H9 (cell line): ENCODE measurements around the gene METAP2. TPM values are rescaled to one million over a fixed set of nuclear protein-coding genes. Genes with fewer than 3 reads are reported as not detected.

Experiments used
- DNase-seq: peaks from one replicate; pipeline ENCODE4 v3.0.0-alpha.2; 2017
- H2AFZ ChIP-seq: one replicate; pipeline ENCODE4 v1.6.1; 2013; ENCODE audit warnings: mild to moderate bottlenecking, low read length, control low read depth, moderate library complexity
- H2AK5ac ChIP-seq: 2 replicates; pipeline ENCODE4 v1.6.1; 2013; ENCODE audit warnings: low read length, control low read depth, mixed read lengths; ENCODE audit not compliant: insufficient read length
- H2BK120ac ChIP-seq: one replicate; pipeline ENCODE4 v1.6.1; 2013; ENCODE audit warnings: low read depth, mild to moderate bottlenecking, low read length, control low read depth, inconsistent platforms; ENCODE audit not compliant: poor library complexity, severe bottlenecking
- H2BK12ac ChIP-seq: 2 replicates; pipeline ENCODE4 v1.6.1; 2013; ENCODE audit warnings: low read length, control low read depth, mixed read lengths, low read depth; ENCODE audit not compliant: insufficient read length
- H2BK15ac ChIP-seq: 2 replicates; pipeline ENCODE4 v1.6.1; 2013; ENCODE audit warnings: low read depth, low read length, control low read depth
- H2BK20ac ChIP-seq: one replicate; pipeline ENCODE4 v1.6.1; 2013; ENCODE audit warnings: low read depth, mild to moderate bottlenecking, low read length, control low read depth, inconsistent platforms; ENCODE audit not compliant: poor library complexity, severe bottlenecking
- H2BK5ac ChIP-seq: 2 replicates; pipeline ENCODE4 v1.6.1; 2013; ENCODE audit warnings: low read length, control low read depth, mixed read lengths; ENCODE audit not compliant: insufficient read length
- H3K14ac ChIP-seq: 2 replicates; pipeline ENCODE4 v1.6.1; 2013; ENCODE audit warnings: low read length, control low read depth; ENCODE audit not compliant: insufficient read depth
- H3K18ac ChIP-seq: 2 replicates; pipeline ENCODE4 v1.6.1; 2013; ENCODE audit warnings: low read depth, mild to moderate bottlenecking, mixed read lengths, low read length, control low read depth; ENCODE audit not compliant: insufficient read length
- H3K23ac ChIP-seq: 2 replicates; pipeline ENCODE4 v1.6.1; 2013; ENCODE audit warnings: low read length, control low read depth, mixed read lengths, low read depth; ENCODE audit not compliant: insufficient read length
- H3K23me2 ChIP-seq: 2 replicates; pipeline ENCODE4 v1.6.1; 2013; ENCODE audit warnings: low read depth, mild to moderate bottlenecking, mixed read lengths, low read length, control low read depth; ENCODE audit not compliant: insufficient read length, poor library complexity, severe bottlenecking
- H3K27ac ChIP-seq: 2 replicates; pipeline ENCODE4 v1.5.1; 2013; ENCODE audit warnings: low read length, control low read depth, mixed read lengths, low read depth; ENCODE audit not compliant: insufficient read length
- H3K27me3 ChIP-seq: 2 replicates; pipeline ENCODE4 v1.6.1; 2013; ENCODE audit warnings: low read length, control low read depth, inconsistent platforms; ENCODE audit not compliant: insufficient read depth
- H3K4ac ChIP-seq: 2 replicates; pipeline ENCODE4 v1.6.1; 2013; ENCODE audit warnings: low read depth, mild to moderate bottlenecking, control low read depth, inconsistent platforms, low read length, moderate library complexity
- H3K4me1 ChIP-seq: 2 replicates; pipeline ENCODE4 v1.6.1; 2013; ENCODE audit warnings: low read length, control low read depth, inconsistent platforms; ENCODE audit not compliant: insufficient read depth
- H3K4me2 ChIP-seq: 2 replicates; pipeline ENCODE4 v1.6.1; 2013; ENCODE audit warnings: low read length, control low read depth, mixed read lengths; ENCODE audit not compliant: insufficient read length, insufficient read depth
- H3K56ac ChIP-seq: 2 replicates; pipeline ENCODE4 v1.6.1; 2013; ENCODE audit warnings: low read depth, mild to moderate bottlenecking, mixed read lengths, low read length, control low read depth; ENCODE audit not compliant: insufficient read length
- H3K79me1 ChIP-seq: 2 replicates; pipeline ENCODE4 v1.6.1; 2013; ENCODE audit warnings: low read depth, mild to moderate bottlenecking, moderate library complexity, low read length, control low read depth, inconsistent platforms; ENCODE audit not compliant: insufficient read depth, poor library complexity, severe bottlenecking
- H3K79me2 ChIP-seq: 2 replicates; pipeline ENCODE4 v1.6.1; 2013; ENCODE audit warnings: low read length, control low read depth, inconsistent platforms; ENCODE audit not compliant: insufficient read depth
- H3K9ac ChIP-seq: 2 replicates; pipeline ENCODE4 v1.6.1; 2013; ENCODE audit warnings: low read length, control low read depth, mixed read lengths; ENCODE audit not compliant: insufficient read length; ENCODE audit errors: extremely low read depth
- H3K9me3 ChIP-seq: one replicate; pipeline ENCODE4 v1.6.1; 2013; ENCODE audit warnings: low read depth, low read length, inconsistent platforms; ENCODE audit not compliant: control insufficient read depth
- H3T11ph ChIP-seq: one replicate; pipeline ENCODE4 v1.6.1; 2013; ENCODE audit warnings: mild to moderate bottlenecking, low read length, control low read depth, inconsistent platforms
- H4K20me1 ChIP-seq: one replicate; pipeline ENCODE4 v1.6.1; 2013; ENCODE audit not compliant: control insufficient read depth, insufficient read length, insufficient read depth
- H4K5ac ChIP-seq: 2 replicates; pipeline ENCODE4 v1.6.1; 2013; ENCODE audit warnings: low read depth, mild to moderate bottlenecking, mixed read lengths, low read length, control low read depth; ENCODE audit not compliant: insufficient read length
- H4K8ac ChIP-seq: replicated peaks from 2 replicates; pipeline ENCODE4 v1.6.1; 2013; ENCODE audit warnings: low read length, control low read depth, mixed read lengths, low read depth; ENCODE audit not compliant: insufficient read length
- H4K91ac ChIP-seq: 2 replicates; pipeline ENCODE4 v1.6.1; 2013; ENCODE audit warnings: low read depth, mild to moderate bottlenecking, moderate library complexity, mixed read lengths, low read length, control low read depth; ENCODE audit not compliant: insufficient read length
- H3K27ac Mint-ChIP-seq, 3 experiments: 2 replicates in 2 of 3; 3 replicates in 1 of 3; pipeline ENCODE4 v1.8.0; 2020 to 2021; ENCODE audit warnings: mixed read lengths in 3 of 3, mild to moderate bottlenecking in 1 of 3, moderate library complexity in 1 of 3
- H3K27me3 Mint-ChIP-seq: 2 replicates; pipeline ENCODE4 v1.8.0; 2021; ENCODE audit warnings: low read depth, mild to moderate bottlenecking, moderate library complexity, mixed read lengths
- H3K36me3 Mint-ChIP-seq, 3 experiments: 2 replicates in 2 of 3; 3 replicates in 1 of 3; pipeline ENCODE4 v1.8.0; 2020 to 2021; ENCODE audit warnings: low read depth in 3 of 3, mixed read lengths in 3 of 3; ENCODE audit not compliant: insufficient read depth in 1 of 3
- H3K4me1 Mint-ChIP-seq, 2 experiments: 2 replicates each; pipeline ENCODE4 v1.8.0; 2020; ENCODE audit warnings: mixed read lengths in 2 of 2
- H3K4me3 Mint-ChIP-seq, 2 experiments: 2 replicates in 1 of 2; 3 replicates in 1 of 2; pipeline ENCODE4 v1.8.0; 2020 to 2021; ENCODE audit warnings: mild to moderate bottlenecking in 2 of 2, mixed read lengths in 2 of 2, moderate library complexity in 1 of 2
- H3K9me3 Mint-ChIP-seq, 2 experiments: 2 replicates in 1 of 2; 3 replicates in 1 of 2; pipeline ENCODE4 v1.8.0; 2020; ENCODE audit warnings: mild to moderate bottlenecking in 2 of 2, mixed read lengths in 2 of 2, moderate library complexity in 1 of 2
- CTCF ChIP-seq: fragments of 200-600 bp; sonication (generic); conservative IDR thresholded peaks from 3 replicates; pipeline ENCODE4 v1.8.0; 2021; ENCODE audit warnings: antibody characterized with exemption, mild to moderate bottlenecking
- WGBS: extraction: QIAGEN DNeasy Blood & Tissue Kit; methylation state at CpG from one replicate; pipeline ENCODE4 v1.1.7; 2013; ENCODE audit warnings: missing lambda C conversion rate, low lambda C conversion rate, mixed read lengths; ENCODE audit not compliant: insufficient read length; ENCODE audit errors: extremely low coverage; 5-methylcytosine and 5-hydroxymethylcytosine counted together
- total RNA-seq: library from RNA; stranded (reverse); gene quantifications from 2 replicates; pipeline ENCODE4 v1.2.1, GENCODE V29; 2021

The METAP2 gene
- total RNA-seq, 1 experiment from 2014 or later = 140 TPM

- no peak for DNase-seq
- peak overlapping the region; percentile 96 for H3K4me2 ChIP-seq
- H4K5ac ChIP-seq = no peak overlapping the region
- H3K56ac ChIP-seq = no peak overlapping the region
- no peak overlapping the region for H3T11ph ChIP-seq
- no peak overlapping the region for H2BK20ac ChIP-seq
- TF ChIP-seq CTCF = no peak
- no peak overlapping the region for H2AFZ ChIP-seq
- peaks cover 27 to 43% (median 42%) of the 10 kb centered on the region in 3 experiments for H3K36me3 Mint-ChIP-seq
- H3K79me2 ChIP-seq = peaks cover 31% of the 10 kb centered on the region
- no peak overlapping the region for H2AK5ac ChIP-seq
- H3K27me3 Mint-ChIP-seq = no peaks in the 10 kb centered on the region
- H3K18ac ChIP-seq = no peak overlapping the region
- peak overlapping the region; percentile 78 for H3K14ac ChIP-seq
- H3K4me3 Mint-ChIP-seq = peak overlapping the region; percentile 100
- H3K9me3 ChIP-seq = no peaks in the 10 kb centered on the region
- H3K4me1 Mint-ChIP-seq = peaks cover 11 to 16% of the 10 kb centered on the region in 2 experiments
- no peak overlapping the region for H3K27ac ChIP-seq
- H2BK120ac ChIP-seq = no peak overlapping the region
- peaks cover 5% of the 10 kb centered on the region for H3K79me1 ChIP-seq
- no peak overlapping the region for H3K4ac ChIP-seq
- peak overlapping the region; percentile 99 for H3K9ac ChIP-seq
- H3K4me1 ChIP-seq = no peaks in the 10 kb centered on the region
- no peak overlapping the region for H3K23ac ChIP-seq
- H2BK15ac ChIP-seq = no peak overlapping the region
- H4K91ac ChIP-seq = no peak overlapping the region
- peak overlapping the region; percentile 87 to 100 (median 100); a peak in 6 of 7 replicates for H3K27ac Mint-ChIP-seq
- H4K20me1 ChIP-seq = no peaks in the 10 kb centered on the region
- no peaks in the 10 kb centered on the region for H3K27me3 ChIP-seq
- H3K23me2 ChIP-seq = peaks cover 15% of the 10 kb centered on the region
- no CpG with 5 or more reads among the region's 16 CpGs for WGBS
- H2BK5ac ChIP-seq = no peak overlapping the region
- H2BK12ac ChIP-seq = no peak overlapping the region
- H4K8ac ChIP-seq = no peak overlapping the region
- peaks cover 2% of the 10 kb centered on the region in 2 experiments; a peak in 1 of 5 replicates for H3K9me3 Mint-ChIP-seq
Observed at GRCh38 chr12:95474660-95474958, 657 bp downstream of the METAP2 start.
